ENCODE results near the gene PITPNC1. TPM values are rescaled to one million over a fixed set of nuclear protein-coding genes. Genes with fewer than 3 reads are reported as not detected.

Gene PITPNC1
- total RNA-seq, 1 donor from 2014 or later, result 12.4 TPM

DNA sequence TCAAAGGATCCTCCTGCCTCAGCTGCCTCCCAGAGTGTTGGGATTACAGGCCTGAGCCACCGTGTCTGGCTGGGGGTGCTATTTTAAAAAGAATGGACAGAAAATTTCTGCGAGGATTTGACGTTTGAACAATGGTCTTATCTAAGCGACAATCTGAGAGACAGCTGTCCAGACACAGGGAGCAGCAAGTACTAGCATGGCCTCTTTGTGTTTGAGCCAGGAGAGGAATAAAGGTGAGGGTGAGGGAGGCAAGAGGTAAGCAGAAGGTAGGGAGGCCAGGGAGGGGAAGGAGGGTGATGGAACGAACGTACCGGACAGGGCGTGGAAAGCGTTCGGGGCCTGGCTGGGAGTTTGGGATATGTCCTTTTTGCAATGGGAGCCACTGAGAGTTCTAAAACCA lies 59.2 kb downstream of the PITPNC1 start:
- FAIRE-seq, result no peak
- no peak overlapping the region for H3K27ac ChIP-seq (ENCODE audit: low read depth, low read length)

DNA sequence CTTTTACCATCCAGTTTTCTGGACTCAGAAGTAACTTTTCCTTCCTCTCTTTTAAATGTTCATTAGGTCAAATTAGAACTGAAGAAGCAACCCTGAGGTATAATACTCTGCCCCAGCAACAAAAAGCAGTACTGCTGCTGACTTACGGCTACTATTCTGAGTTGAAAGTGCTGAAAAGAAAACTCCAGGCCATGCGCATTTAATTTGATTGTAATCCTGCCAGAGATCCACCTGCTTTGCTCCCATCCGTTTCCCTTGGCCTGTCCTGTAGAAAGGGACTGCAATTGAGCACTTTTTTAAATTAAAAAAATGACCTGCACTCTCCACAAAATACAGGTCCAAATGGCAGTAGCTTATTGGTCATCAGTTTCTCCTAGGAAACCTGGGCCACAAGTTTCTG lies 61.6 kb downstream of the PITPNC1 start:
- Histone ChIP-seq H3K27me3 (ENCODE audit: insufficient read depth, low read length) (no peaks in the 10 kb centered on the region), H3K27ac (ENCODE audit: low read depth, low read length) (no peak overlapping the region), H3K9me3 (ENCODE audit: insufficient read depth, low read depth, low read length) (no peaks in the 10 kb centered on the region), H3K4me2 (ENCODE audit: low read length) (no peak overlapping the region), H3K4me3 (ENCODE audit: insufficient read depth, low read depth, low read length) (no peak overlapping the region), H4K20me1 (ENCODE audit: insufficient read depth, low read length) (no peaks in the 10 kb centered on the region), H3K4me1 (ENCODE audit: insufficient read depth, low read length) (peaks cover 13% of the 10 kb centered on the region), H3K36me3 (ENCODE audit: insufficient read depth, low read length) (no peaks in the 10 kb centered on the region), H3K79me2 (ENCODE audit: insufficient read depth, low read length) (no peaks in the 10 kb centered on the region), H3K9ac (ENCODE audit: low read length) (no peak overlapping the region), H2AFZ (ENCODE audit: low read depth, low read length) (no peak overlapping the region)
- FAIRE-seq (no peak), DNase-seq (ENCODE audit: low read depth) (no peak)
- Mint-ChIP-seq H3K4me1 (ENCODE audit: low read depth, unreplicated experiment) (peaks cover 20% of the 10 kb centered on the region), H3K27me3 (ENCODE audit: low read depth, unreplicated experiment) (no peaks in the 10 kb centered on the region), H3K4me3 (ENCODE audit: unreplicated experiment) (no peak overlapping the region), H3K9me3 (ENCODE audit: unreplicated experiment) (no peaks in the 10 kb centered on the region), H3K36me3 (ENCODE audit: low read depth, unreplicated experiment) (no peaks in the 10 kb centered on the region), H3K27ac (ENCODE audit: unreplicated experiment) (no peak overlapping the region)
- TF ChIP-seq, protein P1, sequence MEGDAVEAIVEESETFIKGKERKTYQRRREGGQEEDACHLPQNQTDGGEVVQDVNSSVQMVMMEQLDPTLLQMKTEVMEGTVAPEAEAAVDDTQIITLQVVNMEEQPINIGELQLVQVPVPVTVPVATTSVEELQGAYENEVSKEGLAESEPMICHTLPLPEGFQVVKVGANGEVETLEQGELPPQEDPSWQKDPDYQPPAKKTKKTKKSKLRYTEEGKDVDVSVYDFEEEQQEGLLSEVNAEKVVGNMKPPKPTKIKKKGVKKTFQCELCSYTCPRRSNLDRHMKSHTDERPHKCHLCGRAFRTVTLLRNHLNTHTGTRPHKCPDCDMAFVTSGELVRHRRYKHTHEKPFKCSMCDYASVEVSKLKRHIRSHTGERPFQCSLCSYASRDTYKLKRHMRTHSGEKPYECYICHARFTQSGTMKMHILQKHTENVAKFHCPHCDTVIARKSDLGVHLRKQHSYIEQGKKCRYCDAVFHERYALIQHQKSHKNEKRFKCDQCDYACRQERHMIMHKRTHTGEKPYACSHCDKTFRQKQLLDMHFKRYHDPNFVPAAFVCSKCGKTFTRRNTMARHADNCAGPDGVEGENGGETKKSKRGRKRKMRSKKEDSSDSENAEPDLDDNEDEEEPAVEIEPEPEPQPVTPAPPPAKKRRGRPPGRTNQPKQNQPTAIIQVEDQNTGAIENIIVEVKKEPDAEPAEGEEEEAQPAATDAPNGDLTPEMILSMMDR (IDR thresholded peaks at IDR 0.05; ENCODE audit: insufficient read depth, low read depth, low read length), result no peak
- TF ChIP-seq EZH2 (IDR thresholded peaks at IDR 0.05; ENCODE audit: insufficient read depth, low read length), result no peak

More for the DNA sequence above, 59.2 kb downstream of the PITPNC1 start:
- no peak overlapping the region for H3K4me3 Mint-ChIP-seq (ENCODE audit: unreplicated experiment)
- no peaks in the 10 kb centered on the region for H3K9me3 ChIP-seq (ENCODE audit: insufficient read depth, low read depth, low read length)
- H3K36me3 ChIP-seq (ENCODE audit: insufficient read depth, low read length), result no peaks in the 10 kb centered on the region
- no peaks in the 10 kb centered on the region for H4K20me1 ChIP-seq (ENCODE audit: insufficient read depth, low read length)
- H3K9me3 Mint-ChIP-seq (ENCODE audit: unreplicated experiment), result no peaks in the 10 kb centered on the region
- H3K27me3 ChIP-seq (ENCODE audit: insufficient read depth, low read length), result no peaks in the 10 kb centered on the region
- TF ChIP-seq EZH2 (IDR thresholded peaks at IDR 0.05; ENCODE audit: insufficient read depth, low read length), result no peak
- TF ChIP-seq, protein P1 (IDR thresholded peaks at IDR 0.05; ENCODE audit: insufficient read depth, low read depth, low read length), result no peak
- H2AFZ ChIP-seq (ENCODE audit: low read depth, low read length), result no peak overlapping the region
- H3K27ac Mint-ChIP-seq (ENCODE audit: unreplicated experiment), result no peak overlapping the region
- peaks cover 16% of the 10 kb centered on the region for H3K4me1 Mint-ChIP-seq (ENCODE audit: low read depth, unreplicated experiment)
- no peak overlapping the region for H3K9ac ChIP-seq (ENCODE audit: low read length)
- no peak for DNase-seq (ENCODE audit: low read depth)
- H3K4me2 ChIP-seq (ENCODE audit: low read length), result no peak overlapping the region
- H3K4me3 ChIP-seq (ENCODE audit: insufficient read depth, low read depth, low read length), result no peak overlapping the region
- peaks cover 15% of the 10 kb centered on the region for H3K4me1 ChIP-seq (ENCODE audit: insufficient read depth, low read length)
- no peaks in the 10 kb centered on the region for H3K79me2 ChIP-seq (ENCODE audit: insufficient read depth, low read length)
- H3K27me3 Mint-ChIP-seq (ENCODE audit: low read depth, unreplicated experiment), result no peaks in the 10 kb centered on the region
- no peaks in the 10 kb centered on the region for H3K36me3 Mint-ChIP-seq (ENCODE audit: low read depth, unreplicated experiment)

DNA sequence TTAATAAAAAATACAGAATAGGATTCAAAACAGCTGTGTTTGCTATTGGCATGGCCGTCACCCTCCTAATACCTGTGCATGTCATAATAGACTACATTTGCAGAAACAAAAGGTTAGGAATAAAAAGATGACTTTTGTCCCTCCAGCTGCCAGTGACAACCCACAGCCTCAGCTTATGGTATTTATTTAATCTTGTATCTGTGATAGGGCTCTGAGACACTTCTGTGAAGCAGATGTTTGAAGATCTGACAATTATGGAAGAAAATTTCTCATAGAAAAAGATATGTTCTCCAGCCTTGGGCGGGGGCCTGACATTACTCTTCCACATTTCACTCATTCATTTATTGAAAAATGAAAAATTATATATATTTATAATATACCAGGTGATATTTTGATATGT lies 62.2 kb downstream of the PITPNC1 start:
- FAIRE-seq, result no peak
- DNase-seq (ENCODE audit: low read depth), result no peak
- Histone ChIP-seq H2AFZ (ENCODE audit: low read depth, low read length) (no peak overlapping the region), H3K4me2 (ENCODE audit: low read length) (no peak overlapping the region), H4K20me1 (ENCODE audit: insufficient read depth, low read length) (no peaks in the 10 kb centered on the region), H3K9ac (ENCODE audit: low read length) (no peak overlapping the region), H3K4me3 (ENCODE audit: insufficient read depth, low read depth, low read length) (no peak overlapping the region), H3K27ac (ENCODE audit: low read depth, low read length) (no peak overlapping the region), H3K27me3 (ENCODE audit: insufficient read depth, low read length) (no peaks in the 10 kb centered on the region), H3K79me2 (ENCODE audit: insufficient read depth, low read length) (no peaks in the 10 kb centered on the region), H3K4me1 (ENCODE audit: insufficient read depth, low read length) (peaks cover 13% of the 10 kb centered on the region), H3K36me3 (ENCODE audit: insufficient read depth, low read length) (no peaks in the 10 kb centered on the region), H3K9me3 (ENCODE audit: insufficient read depth, low read depth, low read length) (no peaks in the 10 kb centered on the region)
- no peaks in the 10 kb centered on the region for H3K36me3 Mint-ChIP-seq (ENCODE audit: low read depth, unreplicated experiment)
- TF ChIP-seq EZH2 (IDR thresholded peaks at IDR 0.05; ENCODE audit: insufficient read depth, low read length), result no peak
- TF ChIP-seq, protein P1 (IDR thresholded peaks at IDR 0.05; ENCODE audit: insufficient read depth, low read depth, low read length), result no peak
- no peaks in the 10 kb centered on the region for H3K9me3 Mint-ChIP-seq (ENCODE audit: unreplicated experiment)
- H3K4me1 Mint-ChIP-seq (ENCODE audit: low read depth, unreplicated experiment), result peaks cover 20% of the 10 kb centered on the region
- no peak overlapping the region for H3K4me3 Mint-ChIP-seq (ENCODE audit: unreplicated experiment)
- H3K27ac Mint-ChIP-seq (ENCODE audit: unreplicated experiment), result no peak overlapping the region
- H3K27me3 Mint-ChIP-seq (ENCODE audit: low read depth, unreplicated experiment), result no peaks in the 10 kb centered on the region
